ENCODE data around the gene MAP3K14. TPM values are rescaled to one million over a fixed set of nuclear protein-coding genes. Genes with fewer than 3 reads are reported as not detected.

Gene MAP3K14
- total RNA-seq, 1 experiment from 2014 or later, result 16.4 TPM

DNA sequence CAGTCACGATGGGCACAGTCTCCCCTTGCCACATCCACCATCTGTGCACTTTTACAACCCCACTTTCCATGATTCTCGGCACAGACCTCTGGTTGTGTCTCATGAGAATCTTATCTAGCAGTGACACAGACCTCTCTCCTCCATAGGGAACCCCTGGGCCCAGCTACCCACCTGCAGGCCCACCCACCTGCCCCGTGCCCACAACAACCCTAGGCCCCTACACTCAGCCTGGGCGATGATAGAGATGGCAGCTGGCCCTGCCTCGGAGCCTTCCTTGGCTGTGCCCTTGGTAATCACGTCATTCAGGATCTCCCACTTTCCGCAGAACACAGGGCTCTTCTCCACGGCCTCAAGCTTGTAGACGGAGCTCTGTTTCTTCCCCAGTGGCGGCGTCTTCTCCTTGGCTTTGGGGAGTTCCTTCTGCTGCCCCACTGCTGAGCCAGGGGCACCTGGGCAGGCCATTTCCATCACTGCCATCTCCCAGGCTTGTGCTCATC is 26.5 kb downstream of the MAP3K14 start:
- CTCF ChIA-PET, result no interaction called here

More for the DNA sequence above, 26.5 kb downstream of the MAP3K14 start:
- H4K20me1 ChIP-seq (ENCODE audit: insufficient read depth), result peaks cover 20% of the 10 kb centered on the region; the same call in 1 of the 2 replicates
- no peak overlapping the region for H3K27ac ChIP-seq (ENCODE audit: low read depth, low read length)
- H3K79me2 ChIP-seq (ENCODE audit: insufficient read depth, low read length), result peaks cover 66% of the 10 kb centered on the region
- H3K9me2 ChIP-seq (ENCODE audit: insufficient read depth), result no peaks in the 10 kb centered on the region
- ChIA-PET POLR2A (no interaction called here), RAD21 (ENCODE audit: low non-redundant PET in 1 of 2, low total read pairs in 2 of 2, uncharacterized antibody in 2 of 2, unreplicated experiment in 2 of 2) (no interaction called here)
- DNase-seq (ENCODE audit: low read depth, low spot score) (no peak), ATAC-seq (no peak)
- H2AFZ ChIP-seq (ENCODE audit: low read depth, low read length, poor library complexity, severe bottlenecking), result no peak overlapping the region
- peaks cover 25 to 29% of the 10 kb centered on the region in 2 experiments for H3K4me1 ChIP-seq (ENCODE audit: control insufficient read depth in 1 of 2, insufficient read depth in 2 of 2, low read length in 2 of 2)
- no peaks in the 10 kb centered on the region for H3K27me3 ChIP-seq (ENCODE audit: insufficient read depth, low read length)
- H3K9ac ChIP-seq (ENCODE audit: low read length), result no peak overlapping the region
- H3K36me3 ChIP-seq (ENCODE audit: control insufficient read depth in 1 of 2, insufficient read depth in 2 of 2, low read length in 2 of 2), result peaks cover 23 to 45% of the 10 kb centered on the region in 2 experiments; a peak in 3 of 4 replicates
- H3K4me3 ChIP-seq (replicated peaks in 1 of 2; ENCODE audit: low read depth in 1 of 2, low read length in 2 of 2), result no peak overlapping the region
- no peaks in the 10 kb centered on the region for H3K9me3 ChIP-seq (ENCODE audit: control insufficient read depth in 1 of 2, insufficient read depth in 1 of 2, low read depth in 1 of 2, low read length in 2 of 2)
- BruUV-seq (replicated peaks), result no TSS peak
- H3K4me2 ChIP-seq (ENCODE audit: low read length), result no peak overlapping the region
- TF ChIP-seq EZH2 (IDR thresholded peaks at IDR 0.05) (no peak), POLR2A (IDR thresholded peaks at IDR 0.05; ENCODE audit: borderline replicate concordance, extremely low read depth, insufficient read depth, insufficient read length) (no peak), FOSL1 (IDR thresholded peaks at IDR 0.05; ENCODE audit: low read depth) (no peak), POLR2AphosphoS5 (IDR thresholded peaks at IDR 0.05; ENCODE audit: low read depth, low read length) (no peak), REST (IDR thresholded peaks at IDR 0.05; ENCODE audit: low read depth) (no peak), EGR1 (IDR thresholded peaks at IDR 0.05; ENCODE audit: low read depth) (no peak), CEBPB (IDR thresholded peaks at IDR 0.05; ENCODE audit: low read depth) (no peak)
- TF ChIP-seq, protein P1, sequence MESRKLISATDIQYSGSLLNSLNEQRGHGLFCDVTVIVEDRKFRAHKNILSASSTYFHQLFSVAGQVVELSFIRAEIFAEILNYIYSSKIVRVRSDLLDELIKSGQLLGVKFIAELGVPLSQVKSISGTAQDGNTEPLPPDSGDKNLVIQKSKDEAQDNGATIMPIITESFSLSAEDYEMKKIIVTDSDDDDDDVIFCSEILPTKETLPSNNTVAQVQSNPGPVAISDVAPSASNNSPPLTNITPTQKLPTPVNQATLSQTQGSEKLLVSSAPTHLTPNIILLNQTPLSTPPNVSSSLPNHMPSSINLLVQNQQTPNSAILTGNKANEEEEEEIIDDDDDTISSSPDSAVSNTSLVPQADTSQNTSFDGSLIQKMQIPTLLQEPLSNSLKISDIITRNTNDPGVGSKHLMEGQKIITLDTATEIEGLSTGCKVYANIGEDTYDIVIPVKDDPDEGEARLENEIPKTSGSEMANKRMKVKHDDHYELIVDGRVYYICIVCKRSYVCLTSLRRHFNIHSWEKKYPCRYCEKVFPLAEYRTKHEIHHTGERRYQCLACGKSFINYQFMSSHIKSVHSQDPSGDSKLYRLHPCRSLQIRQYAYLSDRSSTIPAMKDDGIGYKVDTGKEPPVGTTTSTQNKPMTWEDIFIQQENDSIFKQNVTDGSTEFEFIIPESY (IDR thresholded peaks at IDR 0.05; ENCODE audit: extremely low read depth, insufficient replicate concordance, low read length), result no peak
- TF ChIP-seq, protein P2, sequence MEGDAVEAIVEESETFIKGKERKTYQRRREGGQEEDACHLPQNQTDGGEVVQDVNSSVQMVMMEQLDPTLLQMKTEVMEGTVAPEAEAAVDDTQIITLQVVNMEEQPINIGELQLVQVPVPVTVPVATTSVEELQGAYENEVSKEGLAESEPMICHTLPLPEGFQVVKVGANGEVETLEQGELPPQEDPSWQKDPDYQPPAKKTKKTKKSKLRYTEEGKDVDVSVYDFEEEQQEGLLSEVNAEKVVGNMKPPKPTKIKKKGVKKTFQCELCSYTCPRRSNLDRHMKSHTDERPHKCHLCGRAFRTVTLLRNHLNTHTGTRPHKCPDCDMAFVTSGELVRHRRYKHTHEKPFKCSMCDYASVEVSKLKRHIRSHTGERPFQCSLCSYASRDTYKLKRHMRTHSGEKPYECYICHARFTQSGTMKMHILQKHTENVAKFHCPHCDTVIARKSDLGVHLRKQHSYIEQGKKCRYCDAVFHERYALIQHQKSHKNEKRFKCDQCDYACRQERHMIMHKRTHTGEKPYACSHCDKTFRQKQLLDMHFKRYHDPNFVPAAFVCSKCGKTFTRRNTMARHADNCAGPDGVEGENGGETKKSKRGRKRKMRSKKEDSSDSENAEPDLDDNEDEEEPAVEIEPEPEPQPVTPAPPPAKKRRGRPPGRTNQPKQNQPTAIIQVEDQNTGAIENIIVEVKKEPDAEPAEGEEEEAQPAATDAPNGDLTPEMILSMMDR (IDR thresholded peaks at IDR 0.05 in 2 of 3, conservative IDR thresholded peaks at IDR 0.05 in 1 of 3; ENCODE audit: borderline replicate concordance in 1 of 3, insufficient read depth in 1 of 3, low read depth in 2 of 3, low read length in 2 of 3), result no peak
- intact Hi-C loops (cut with micrococcal nuclease), result no loop called here

All from HCT116 (cell line).